ENCODE data around the gene TMEM43. TPM values are rescaled to one million over a fixed set of nuclear protein-coding genes. Genes with fewer than 3 reads are reported as not detected.
A peak's percentile ranks its signal among the peaks of the same experiment; 100 is the strongest.

The TMEM43 gene
- polyA plus RNA-seq, 3 donors, result 23.1 to 57.9 (median 37.5) TPM

DNA sequence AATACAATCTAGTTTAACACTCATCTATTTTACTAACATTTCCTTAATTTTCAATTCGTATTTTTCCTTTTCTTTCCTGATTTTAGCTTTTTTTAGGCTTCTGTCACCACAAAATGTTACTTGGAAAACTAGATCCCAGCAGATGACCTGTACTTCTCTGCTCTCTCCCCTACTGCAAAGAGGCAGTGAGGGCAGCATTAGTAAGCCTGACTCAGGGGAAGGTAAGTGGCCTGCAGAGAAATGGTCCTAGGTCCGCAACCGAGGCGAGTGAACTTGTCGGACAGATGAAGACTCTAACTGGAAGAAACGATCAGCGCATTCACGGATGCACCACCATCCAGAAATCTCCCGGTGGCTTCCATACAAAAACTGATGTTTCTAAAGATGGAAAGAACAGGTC lies 20.4 kb downstream of the TMEM43 start:
- WGBS, 3 donors, result 78 to 91% (median 89%) methylated on average over 9 of the region's 9 CpGs
- peak overlapping the region; percentile 3 for H3K27ac ChIP-seq (ENCODE audit: low read depth, low read length)

DNA sequence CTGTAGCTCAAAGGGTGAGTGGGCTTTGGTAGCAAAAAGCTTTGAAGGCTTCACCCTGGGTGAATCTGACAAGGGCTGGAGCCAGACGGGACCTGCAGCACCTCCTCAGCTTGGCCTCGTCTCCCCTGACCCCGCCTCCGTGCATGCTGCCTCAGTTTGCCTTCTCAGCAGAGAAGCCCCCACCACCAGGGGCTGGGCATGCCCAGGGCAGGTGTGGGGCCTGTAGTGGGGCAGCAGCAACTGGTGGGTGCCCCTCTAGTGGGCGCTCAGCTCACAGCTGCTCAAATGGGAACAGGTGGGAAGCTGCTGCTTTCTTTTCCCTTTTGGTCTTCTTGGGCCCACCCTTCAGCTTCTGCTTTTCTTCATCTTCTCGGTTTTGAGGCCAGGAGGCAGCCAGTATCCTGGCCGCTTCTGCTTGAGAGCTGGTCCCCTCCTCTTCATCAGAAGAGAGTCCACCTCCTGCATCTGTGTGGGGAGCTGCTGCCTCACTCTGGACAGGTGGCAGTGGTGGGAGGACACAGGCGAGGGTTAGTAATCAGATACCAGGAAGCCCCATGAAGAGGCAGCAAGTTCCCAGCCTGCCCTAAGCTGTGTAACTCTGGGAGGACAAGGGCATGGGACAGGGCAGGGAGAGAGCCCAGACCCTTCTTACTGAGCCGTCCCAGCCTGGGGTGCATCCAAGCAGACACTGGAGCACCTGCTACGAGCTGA lies 21.0 kb downstream of the TMEM43 start:
- H3K27ac ChIP-seq (ENCODE audit: low read depth, low read length), result peak overlapping the region; percentile 34
- WGBS, 3 donors, result 79 to 91% (median 83%) methylated on average over 10 of the region's 10 CpGs

DNA sequence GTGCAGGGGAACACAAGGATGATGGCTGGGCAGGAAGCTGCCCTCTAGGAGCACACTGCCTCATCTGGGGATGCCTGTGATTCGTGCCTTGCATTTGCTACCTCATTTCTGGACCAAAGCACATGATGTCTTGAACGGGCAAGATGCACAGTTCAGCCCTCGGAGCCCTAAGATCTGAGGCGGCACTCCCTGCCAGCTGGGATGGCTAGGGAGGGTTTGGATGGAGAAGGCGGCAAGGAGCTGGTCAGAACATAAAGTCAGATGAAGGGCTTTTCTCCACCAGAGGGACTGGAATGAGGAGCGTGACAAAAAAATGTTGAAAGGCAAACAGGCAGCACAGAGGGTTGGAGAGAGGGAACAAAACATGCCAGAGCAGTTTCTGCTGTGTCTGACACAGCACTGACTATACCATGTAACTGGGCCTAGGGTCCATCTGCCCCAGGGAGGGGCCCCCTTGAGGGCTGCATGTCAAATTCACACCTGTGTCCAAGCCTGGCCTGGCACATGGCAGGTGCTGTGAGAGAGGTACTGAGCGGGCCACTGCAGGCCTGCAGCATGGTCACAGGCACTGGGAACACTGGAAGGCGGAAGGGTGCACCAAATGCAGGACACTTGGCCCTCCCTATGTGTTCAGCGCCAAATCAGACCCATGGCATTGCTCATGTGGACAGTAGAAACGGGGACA lies 21.7 kb downstream of the TMEM43 start:
- peak overlapping the region; percentile 34 for H3K27ac ChIP-seq (ENCODE audit: low read depth, low read length)
- WGBS, 3 donors, result 93 to 95% (median 94%) methylated on average over 10 of the region's 10 CpGs

DNA sequence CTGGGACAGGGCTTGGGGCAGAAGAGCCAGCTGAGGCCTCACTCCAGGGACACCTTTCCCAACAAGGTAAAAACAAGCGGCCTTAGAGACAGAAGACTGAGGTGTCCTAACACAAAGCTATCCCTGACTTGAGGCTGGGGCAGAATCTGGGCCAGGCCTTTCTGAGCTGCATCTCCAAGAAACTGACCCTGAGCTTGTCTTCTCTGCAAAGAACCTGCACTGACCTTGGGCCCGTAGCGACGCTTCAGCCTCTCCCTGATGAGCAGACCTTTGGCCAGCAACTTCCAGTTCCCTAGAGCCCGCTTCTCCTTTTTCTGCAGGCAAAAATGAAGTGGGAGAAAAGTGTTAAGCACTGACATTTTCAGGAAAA lies 22.2 kb downstream of the TMEM43 start:
- H3K27ac ChIP-seq (ENCODE audit: low read depth, low read length), result no peak overlapping the region
- WGBS, 3 donors, result 80 to 83% (median 81%) methylated on average over 5 of the region's 5 CpGs

DNA sequence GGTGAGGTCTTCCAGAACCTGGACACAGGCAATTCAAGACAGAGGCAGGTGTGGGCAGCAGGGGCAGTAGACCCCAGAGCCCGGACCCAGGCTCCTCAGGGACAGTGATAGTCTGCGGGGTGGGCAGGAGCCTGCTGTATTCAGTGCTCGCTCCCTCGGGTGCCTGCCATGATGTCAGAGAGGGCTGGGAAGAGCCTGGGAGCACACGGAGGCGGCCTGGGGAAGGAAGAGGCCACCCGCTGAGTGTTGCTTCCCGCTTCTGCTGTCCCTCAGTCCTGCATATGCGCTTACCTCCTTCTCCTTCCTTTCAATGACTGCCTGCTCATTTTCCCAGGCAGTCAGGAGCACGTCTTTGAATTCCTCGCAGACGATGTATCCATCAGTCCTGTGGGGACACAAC lies 22.8 kb downstream of the TMEM43 start:
- WGBS, 3 donors, result 79 to 82% (median 80%) methylated on average over 12 of the region's 12 CpGs
- H3K27ac ChIP-seq (ENCODE audit: low read depth, low read length), result no peak overlapping the region

- H3K27ac ChIP-seq (ENCODE audit: low read depth, low read length), result no peak overlapping the region
- WGBS, 3 donors, result 83 to 89% (median 87%) methylated on average over 28 of the region's 28 CpGs
Measured at GRCh38 chr3:14148041-14148985, 23.5 kb downstream of the TMEM43 start.

GRCh38 chr3:14150078-14150477 lies 25.2 kb downstream of the TMEM43 start:
- no peak overlapping the region for H3K27ac ChIP-seq (ENCODE audit: low read depth, low read length)
- 93 to 98% (median 94%) methylated on average over 9 of the region's 9 CpGs for WGBS, 3 donors

GRCh38 chr3:14150491-14151230 lies 25.8 kb downstream of the TMEM43 start:
- H3K27ac ChIP-seq (ENCODE audit: low read depth, low read length), result no peak overlapping the region
- WGBS, 3 donors, result 94 to 97% (median 94%) methylated on average over 9 of the region's 9 CpGs

- H3K27ac ChIP-seq (ENCODE audit: low read depth, low read length), result no peak overlapping the region
- 88 to 91% (median 90%) methylated on average over 12 of the region's 12 CpGs for WGBS, 3 donors
Measured at GRCh38 chr3:14151471-14152083, 26.7 kb downstream of the TMEM43 start.

GRCh38 chr3:14152233-14152962 lies 27.5 kb downstream of the TMEM43 start:
- no peak overlapping the region for H3K27ac ChIP-seq (ENCODE audit: low read depth, low read length)
- WGBS, 3 donors, result 76 to 95% (median 90%) methylated on average over 11 of the region's 11 CpGs

DNA sequence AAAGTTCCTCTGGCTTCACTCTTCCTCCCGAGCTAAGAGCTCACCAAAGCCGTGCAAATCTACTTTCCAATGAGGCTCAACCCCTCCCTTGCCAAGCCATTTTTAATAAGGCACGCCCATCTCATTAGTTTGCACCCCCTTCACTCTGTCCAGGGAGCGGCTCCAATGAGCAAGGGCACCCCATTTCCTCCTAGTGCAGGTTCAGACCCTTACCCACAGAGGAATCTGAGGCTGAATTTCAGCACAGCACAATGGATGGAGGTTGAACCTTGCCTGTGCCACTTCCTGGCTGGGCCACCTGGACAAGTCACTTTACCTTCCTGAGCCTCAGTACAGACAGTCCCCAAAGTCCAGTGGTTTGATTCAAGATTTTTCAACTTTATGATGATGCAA lies 28.1 kb downstream of the TMEM43 start:
- no peak overlapping the region for H3K27ac ChIP-seq (ENCODE audit: low read depth, low read length)
- 91 to 93% (median 92%) methylated on average over 4 of the region's 4 CpGs for WGBS, 3 donors

GRCh38 chr3:14153663-14154062 lies 28.8 kb downstream of the TMEM43 start:
- 90 to 95% (median 91%) methylated on average over 6 of the region's 6 CpGs for WGBS, 3 donors
- no peak overlapping the region for H3K27ac ChIP-seq (ENCODE audit: low read depth, low read length)

- 86 to 93% (median 88%) methylated on average over 5 of the region's 5 CpGs for WGBS, 3 donors
- H3K27ac ChIP-seq (ENCODE audit: low read depth, low read length), result no peak overlapping the region
Measured at GRCh38 chr3:14154276-14154675, 29.4 kb downstream of the TMEM43 start.

GRCh38 chr3:14154895-14155440 lies 30.1 kb downstream of the TMEM43 start:
- no peak overlapping the region for H3K27ac ChIP-seq (ENCODE audit: low read depth, low read length)
- 77 to 92% (median 88%) methylated on average over 7 of the region's 7 CpGs for whole genome bisulfite sequencing, 3 donors

- WGBS, 3 donors, result 95 to 96% (median 96%) methylated on average over 7 of the region's 7 CpGs
- H3K27ac ChIP-seq (ENCODE audit: low read depth, low read length), result no peak overlapping the region
Measured at GRCh38 chr3:14156201-14156600, 31.3 kb downstream of the TMEM43 start.

GRCh38 chr3:14156843-14157561 lies 32.1 kb downstream of the TMEM43 start:
- WGBS, 3 donors, result 93 to 96% (median 95%) methylated on average over 13 of the region's 13 CpGs
- H3K27ac ChIP-seq (ENCODE audit: low read depth, low read length), result no peak overlapping the region

Measured in adipose tissue (tissue), 3 donors.